Right renal cortex interstitium (tissue), 3 donors: ENCODE measurements around the gene ANKS3. TPM values are rescaled to one million over a fixed set of nuclear protein-coding genes. Genes with fewer than 3 reads are reported as not detected.

Experiments used
- DNase-seq, 3 donors: peaks; one replicate each; pipeline ENCODE4 v3.0.0-alpha.2; 2013; ENCODE audit warnings: low read depth in 3 of 3, low spot score in 2 of 3
- polyA plus RNA-seq, 3 donors: library from polyadenylated mRNA; unstranded; fragments of 120-200 nt; gene quantifications; one replicate each; pipeline ENCODE4 v1.2.1, GENCODE V29; 2013; ENCODE audit not compliant: insufficient read length in 3 of 3

Gene ANKS3
- polyA plus RNA-seq, 3 donors, result 17.0 to 19.7 (median 18.9) TPM

- no peak for DNase-seq
Measured at GRCh38 chr16:4676831-4677230, 57.2 kb downstream of the ANKS3 start.

GRCh38 chr16:4675864-4676786 lies 57.9 kb downstream of the ANKS3 start:
- no peak for DNase-seq

- no peak for DNase-seq
Measured at GRCh38 chr16:4674926-4675530, 59.0 kb downstream of the ANKS3 start.

- DNase-seq, result no peak
Measured at GRCh38 chr16:4673387-4674046, 60.6 kb downstream of the ANKS3 start.

GRCh38 chr16:4668313-4668960 lies 65.6 kb downstream of the ANKS3 start:
- no peak for DNase-seq

- no peak for DNase-seq
Measured at GRCh38 chr16:4667203-4667963, 66.7 kb downstream of the ANKS3 start.

GRCh38 chr16:4666537-4667202 lies 67.4 kb downstream of the ANKS3 start:
- no peak for DNase-seq

GRCh38 chr16:4664538-4665418 lies 69.3 kb downstream of the ANKS3 start:
- DNase-seq, result no peak

- DNase-seq, result no peak
Measured at GRCh38 chr16:4663777-4664465, 70.2 kb downstream of the ANKS3 start.

GRCh38 chr16:4663465-4663776 lies 70.7 kb downstream of the ANKS3 start:
- no peak for DNase-seq

- DNase-seq, result no peak
Measured at GRCh38 chr16:4661661-4662060, 72.4 kb downstream of the ANKS3 start.

GRCh38 chr16:4660454-4661007 lies 73.5 kb downstream of the ANKS3 start:
- peak in 2 of 3 donors; percentile 61 to 79 for DNase-seq

GRCh38 chr16:4659363-4660353 lies 74.4 kb downstream of the ANKS3 start:
- no peak for DNase-seq

- no peak for DNase-seq
Measured at GRCh38 chr16:4656695-4657686, 77.1 kb downstream of the ANKS3 start.

GRCh38 chr16:4656221-4656620 lies 77.8 kb downstream of the ANKS3 start:
- DNase-seq, result no peak

- DNase-seq, result no peak
Measured at GRCh38 chr16:4655801-4656200, 78.3 kb downstream of the ANKS3 start.
